HG03457 (cell line): ENCODE data around the gene HMOX1.

Experiments used
- ATAC-seq: cut with Tn5 transposase; IDR thresholded peaks from one replicate; pipeline ENCODE4 v1.9.1; 2021; ENCODE audit warnings: moderate number of reproducible peaks; ENCODE audit not compliant: unreplicated experiment

The HMOX1 gene

GRCh38 chr22:35380537-35381423 is at the start of gene HMOX1:
TSS of gene HMOX1 (plus strand) at chr22:35381096. CDS start at chr22:35381174, 78 bp downstream.
- ATAC-seq, result no peak

GRCh38 chr22:35332278-35332677 is 48.6 kb upstream of the HMOX1 start:
- ATAC-seq, result no peak

- ATAC-seq, result no peak
These were observed 47.7 kb upstream of the HMOX1 start for GRCh38 chr22:35333220-35333619.

- no peak for ATAC-seq
These were observed 46.9 kb upstream of the HMOX1 start for GRCh38 chr22:35334004-35334403.

GRCh38 chr22:35335468-35335867 is 45.4 kb upstream of the HMOX1 start:
- ATAC-seq, result no peak

- no peak for ATAC-seq
These were observed 44.7 kb upstream of the HMOX1 start for GRCh38 chr22:35335936-35336781.

GRCh38 chr22:35337932-35338331 is 43.0 kb upstream of the HMOX1 start:
- no peak for ATAC-seq

- no peak for ATAC-seq
These were observed 39.6 kb upstream of the HMOX1 start for GRCh38 chr22:35341090-35341874.

- no peak for ATAC-seq
These were observed 38.5 kb upstream of the HMOX1 start for GRCh38 chr22:35342390-35342789.

- ATAC-seq, result no peak
These were observed 37.0 kb upstream of the HMOX1 start for GRCh38 chr22:35343664-35344550.

- ATAC-seq, result no peak
These were observed 35.8 kb upstream of the HMOX1 start for GRCh38 chr22:35344956-35345690.

- ATAC-seq, result no peak
These were observed 34.9 kb upstream of the HMOX1 start for GRCh38 chr22:35345808-35346505.

GRCh38 chr22:35346596-35347220 is 34.2 kb upstream of the HMOX1 start:
- no peak for ATAC-seq

GRCh38 chr22:35347462-35347861 is 33.4 kb upstream of the HMOX1 start:
- no peak for ATAC-seq

GRCh38 chr22:35348026-35348590 is 32.8 kb upstream of the HMOX1 start:
- ATAC-seq, result no peak

- no peak for ATAC-seq
These were observed 32.2 kb upstream of the HMOX1 start for GRCh38 chr22:35348703-35349102.

GRCh38 chr22:35349368-35349703 is 31.6 kb upstream of the HMOX1 start:
- no peak for ATAC-seq
